Activated T-cell treated with anti-CD3 and anti-CD28 coated beads for 4 hours (primary cell): ENCODE data around the gene SLC35D2.
"Not testable (repeated sequence)": the region's sequence is repeated elsewhere in the genome, so short reads cannot be mapped to it uniquely, and the experiment has no call there.

Experiments used
- DNase-seq: peaks from one replicate; pipeline ENCODE4 v3.0.0-alpha.2; 2020

SLC35D2 gene

GRCh38 chr9:96350866-96351265 lies 32.6 kb downstream of the SLC35D2 start:
- no peak for DNase-seq

- no peak for DNase-seq
Observed at GRCh38 chr9:96348261-96348660, 35.2 kb downstream of the SLC35D2 start.

GRCh38 chr9:96345551-96345950 lies 38.0 kb downstream of the SLC35D2 start:
- DNase-seq = no peak

- DNase-seq = no peak
Observed at GRCh38 chr9:96344458-96345180, 38.9 kb downstream of the SLC35D2 start.

GRCh38 chr9:96343515-96344360 lies 39.8 kb downstream of the SLC35D2 start:
- no peak for DNase-seq

- DNase-seq = no peak
Observed at GRCh38 chr9:96342571-96343245, 40.8 kb downstream of the SLC35D2 start.

- DNase-seq = no peak
Observed at GRCh38 chr9:96340707-96341106, 42.8 kb downstream of the SLC35D2 start.

- no peak for DNase-seq
Observed at GRCh38 chr9:96338299-96338698, 45.2 kb downstream of the SLC35D2 start.

- DNase-seq = no peak
Observed at GRCh38 chr9:96333958-96334357, 49.6 kb downstream of the SLC35D2 start.

GRCh38 chr9:96331236-96331947 lies 52.1 kb downstream of the SLC35D2 start:
- DNase-seq = no peak

GRCh38 chr9:96327694-96328352 lies 55.7 kb downstream of the SLC35D2 start:
- peak; percentile 46 for DNase-seq

- no peak for DNase-seq
Observed at GRCh38 chr9:96323169-96323568, 60.3 kb downstream of the SLC35D2 start.

- not testable (repeated sequence) for DNase-seq
Observed at GRCh38 chr9:96322736-96323135, 60.8 kb downstream of the SLC35D2 start.

GRCh38 chr9:96322210-96322609 lies 61.3 kb downstream of the SLC35D2 start:
- DNase-seq = not testable (repeated sequence)

GRCh38 chr9:96321515-96321914 lies 62.0 kb downstream of the SLC35D2 start:
- no peak for DNase-seq

GRCh38 chr9:96320749-96321280 lies 62.7 kb downstream of the SLC35D2 start:
- no peak for DNase-seq

- no peak for DNase-seq
Observed at GRCh38 chr9:96318921-96319565, 64.5 kb downstream of the SLC35D2 start.

GRCh38 chr9:96317335-96317980 lies 66.1 kb downstream of the SLC35D2 start:
- peak; percentile 26 for DNase-seq

GRCh38 chr9:96309850-96310249 lies 73.7 kb downstream of the SLC35D2 start:
- DNase-seq = no peak

- not testable (repeated sequence) for DNase-seq
Observed at GRCh38 chr9:96306958-96307357, 76.6 kb downstream of the SLC35D2 start.

GRCh38 chr9:96305171-96305570 lies 78.3 kb downstream of the SLC35D2 start:
- DNase-seq = no peak
